Measurements from ENCODE around the gene RAP1GAP. TPM values are rescaled to one million over a fixed set of nuclear protein-coding genes. Genes with fewer than 3 reads are reported as not detected.

The RAP1GAP gene
- total and polyA plus RNA-seq, 9 of the 15 experiments (the other 6 are each of a cell fraction or from before 2014, with no cell fraction given): 0.29 to 30.2 (median 19.2) TPM

GRCh38 chr1:21633141-21633755 lies 35.9 kb downstream of the RAP1GAP start:
- peak overlapping the region; percentile 83 for H3K27ac ChIP-seq (ENCODE audit: extremely low read depth, low read depth, low read length)
- H3K9me1 ChIP-seq (ENCODE audit: control insufficient read depth, insufficient read depth, low read length): no peaks in the 10 kb centered on the region
- H3K36me3 ChIP-seq (ENCODE audit: control insufficient read depth, insufficient read depth, low read length): peaks cover 7% of the 10 kb centered on the region; the same call in 1 of the 3 replicates
- H3K9me3 ChIP-seq (replicated peaks; ENCODE audit: control insufficient read depth, insufficient read depth, low read depth, low read length): no peaks in the 10 kb centered on the region
- no peaks in the 10 kb centered on the region for H4K20me1 ChIP-seq (replicated peaks; ENCODE audit: control insufficient read depth, insufficient read depth, low read length)
- peaks cover 17% of the 10 kb centered on the region; the same call in 2 of the 3 replicates for H3K79me2 ChIP-seq (ENCODE audit: control insufficient read depth, insufficient read depth, low read length)
- in situ Hi-C loops (cut with MboI) (no loop called here), intact Hi-C loops (cut with micrococcal nuclease) (no loop called here)
- CTCF ChIA-PET (ENCODE audit: low intra/inter-chr PET ratio): no interaction called here
- POLR2A ChIA-PET: no interaction called here
- BruUV-seq (replicated peaks): no TSS peak
- peak overlapping the region; percentile 74; the same call in 1 of the 2 replicates for H3K4me2 ChIP-seq (ENCODE audit: insufficient read depth, low read length)
- 40% methylated on average over 6 of the region's 7 CpGs for WGBS (ENCODE audit: insufficient coverage, low coverage, missing lambda C conversion rate)
- H3K4me1 ChIP-seq (replicated peaks in 1 of 2; ENCODE audit: control insufficient read depth in 2 of 2, insufficient read depth in 2 of 2, low read length in 2 of 2): peaks cover 64 to 66% of the 10 kb centered on the region in 2 experiments
- no peak overlapping the region for H3K4me3 ChIP-seq
- 0 out of 2 replicates have a peak overlapping the region, but pooled peaks have one; percentile 11 for H2AFZ ChIP-seq (ENCODE audit: low read depth, low read length)
- H3K27me3 ChIP-seq (ENCODE audit: control insufficient read depth in 2 of 2, insufficient read depth in 2 of 2, low read length in 2 of 2): no peaks in the 10 kb centered on the region
- DNase-seq (ENCODE audit: extremely low read depth in 1 of 4, low spot score in 3 of 4) (peak in 3 of 4 experiments; percentile 46 to 56 (median 54)), ATAC-seq (peak; percentile 47), FAIRE-seq (no peak)
- peak overlapping the region; percentile 18 to 89 for H3K9ac ChIP-seq (ENCODE audit: insufficient read depth in 1 of 2, low read depth in 2 of 2, low read length in 2 of 2)
- TF ChIP-seq CTCF (IDR thresholded peaks at IDR 0.05 in 2 of 3, conservative IDR thresholded peaks at IDR 0.05 in 1 of 3; ENCODE audit: insufficient read depth in 2 of 3, low read depth in 1 of 3, low read length in 3 of 3) (0 out of 6 replicates have a peak, but pooled peaks of 2 of the 3 experiments have one; percentile 3 to 13), ZNF311 (CRISPR knock-in tag; IDR thresholded peaks at IDR 0.05) (no peak), ZNF512 (tag; IDR thresholded peaks at IDR 0.05) (no peak), LEF1 (IDR thresholded peaks at IDR 0.05) (peak; percentile 58), MCM7 (IDR thresholded peaks at IDR 0.05) (no peak), SRSF9 (IDR thresholded peaks at IDR 0.05; ENCODE audit: borderline replicate concordance, low read depth, low read length) (no peak), ZBTB40 (IDR thresholded peaks at IDR 0.05) (0 out of 2 replicates have a peak, but pooled peaks have one; percentile 11), ZBTB40 (CRISPR knock-in tag; IDR thresholded peaks at IDR 0.05) (no peak)

All from K562 (cell line).